HS-5 (cell line): ENCODE results near the gene MYO1C.
"Not testable (repeated sequence)": the region's sequence is repeated elsewhere in the genome, so short reads cannot be mapped to it uniquely, and the experiment has no call there.

ENCODE experiments used
- DNase-seq: peaks from one replicate; pipeline ENCODE4 v3.0.0-alpha.2; 2012; ENCODE audit warnings: low read depth

The MYO1C gene, protein sequence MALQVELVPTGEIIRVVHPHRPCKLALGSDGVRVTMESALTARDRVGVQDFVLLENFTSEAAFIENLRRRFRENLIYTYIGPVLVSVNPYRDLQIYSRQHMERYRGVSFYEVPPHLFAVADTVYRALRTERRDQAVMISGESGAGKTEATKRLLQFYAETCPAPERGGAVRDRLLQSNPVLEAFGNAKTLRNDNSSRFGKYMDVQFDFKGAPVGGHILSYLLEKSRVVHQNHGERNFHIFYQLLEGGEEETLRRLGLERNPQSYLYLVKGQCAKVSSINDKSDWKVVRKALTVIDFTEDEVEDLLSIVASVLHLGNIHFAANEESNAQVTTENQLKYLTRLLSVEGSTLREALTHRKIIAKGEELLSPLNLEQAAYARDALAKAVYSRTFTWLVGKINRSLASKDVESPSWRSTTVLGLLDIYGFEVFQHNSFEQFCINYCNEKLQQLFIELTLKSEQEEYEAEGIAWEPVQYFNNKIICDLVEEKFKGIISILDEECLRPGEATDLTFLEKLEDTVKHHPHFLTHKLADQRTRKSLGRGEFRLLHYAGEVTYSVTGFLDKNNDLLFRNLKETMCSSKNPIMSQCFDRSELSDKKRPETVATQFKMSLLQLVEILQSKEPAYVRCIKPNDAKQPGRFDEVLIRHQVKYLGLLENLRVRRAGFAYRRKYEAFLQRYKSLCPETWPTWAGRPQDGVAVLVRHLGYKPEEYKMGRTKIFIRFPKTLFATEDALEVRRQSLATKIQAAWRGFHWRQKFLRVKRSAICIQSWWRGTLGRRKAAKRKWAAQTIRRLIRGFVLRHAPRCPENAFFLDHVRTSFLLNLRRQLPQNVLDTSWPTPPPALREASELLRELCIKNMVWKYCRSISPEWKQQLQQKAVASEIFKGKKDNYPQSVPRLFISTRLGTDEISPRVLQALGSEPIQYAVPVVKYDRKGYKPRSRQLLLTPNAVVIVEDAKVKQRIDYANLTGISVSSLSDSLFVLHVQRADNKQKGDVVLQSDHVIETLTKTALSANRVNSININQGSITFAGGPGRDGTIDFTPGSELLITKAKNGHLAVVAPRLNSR

GRCh38 chr17:1492249-1493206 lies at the start of gene MYO1C:
TSS of gene MYO1C (minus strand) at chr17:1492686. CDS start at chr17:1492487, 199 bp downstream.
- DNase-seq, result no peak

DNA sequence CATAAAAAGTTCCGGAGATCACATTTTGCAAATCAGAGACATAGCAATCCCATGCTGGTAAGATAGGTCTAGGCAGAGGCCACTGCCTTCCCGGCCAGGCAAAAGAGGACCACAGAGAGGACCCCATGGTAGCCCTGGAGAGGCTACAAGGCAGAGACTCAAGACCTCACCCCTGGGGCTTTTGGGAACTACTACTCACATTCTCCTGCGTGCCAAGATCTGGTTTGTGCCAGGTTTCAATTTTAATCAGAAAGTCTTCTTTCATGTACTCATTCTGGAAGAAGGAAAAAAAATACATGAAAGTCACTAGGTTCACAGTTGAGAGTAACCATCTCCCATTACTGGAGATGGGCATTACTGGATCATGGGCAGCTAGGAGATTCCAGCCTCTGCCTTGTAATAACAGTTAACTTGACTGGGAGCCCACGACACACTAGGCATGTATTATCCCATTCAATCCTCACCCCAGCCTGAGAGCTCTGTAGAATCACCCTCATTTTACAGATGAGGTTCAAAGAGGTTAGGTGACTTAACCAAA lies 49.0 kb upstream of the MYO1C start:
- no peak for DNase-seq

DNA sequence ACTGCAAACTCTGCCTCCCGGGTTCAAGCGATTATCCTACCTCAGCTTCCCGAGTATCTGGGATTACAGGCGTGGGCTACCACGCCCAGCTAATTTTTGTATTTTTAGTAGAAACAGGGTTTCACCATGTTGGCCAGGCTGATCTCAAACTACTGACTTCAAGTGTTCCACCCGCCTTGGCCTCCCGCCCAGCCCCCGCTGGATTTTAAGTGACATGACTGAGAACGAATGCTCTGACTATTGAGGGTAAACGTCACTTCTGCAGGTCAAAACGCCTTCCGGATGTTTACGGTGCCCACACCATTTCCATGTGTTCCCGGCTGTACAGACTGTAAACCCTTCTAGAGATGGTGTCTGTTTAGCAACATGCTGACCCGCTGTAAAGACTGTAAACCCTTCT lies 47.3 kb upstream of the MYO1C start:
- no peak for DNase-seq

GRCh38 chr17:1535737-1536136 lies 43.3 kb upstream of the MYO1C start:
- DNase-seq, result no peak

GRCh38 chr17:1533661-1534325 lies 41.3 kb upstream of the MYO1C start:
- DNase-seq, result no peak

- no peak for DNase-seq
Measured at GRCh38 chr17:1532836-1533602, 40.5 kb upstream of the MYO1C start.

DNA sequence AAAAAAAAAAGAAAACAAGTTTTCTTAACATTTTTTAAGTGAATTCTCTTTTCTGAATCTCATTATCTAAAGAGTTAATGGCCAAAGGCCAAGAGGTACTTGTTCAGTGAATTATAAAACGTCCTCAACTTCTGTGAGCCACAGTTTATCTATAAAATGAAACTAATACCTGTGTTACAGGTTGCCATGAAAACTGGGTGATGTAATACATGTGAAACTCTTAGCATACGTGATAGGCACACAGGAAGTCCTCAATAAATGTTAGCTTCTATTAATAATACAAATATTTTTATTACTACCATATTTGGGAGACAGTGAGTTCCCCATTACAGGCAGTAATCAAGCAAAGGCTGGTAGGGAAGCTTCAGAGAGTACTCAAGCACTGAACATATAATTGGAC lies 37.4 kb upstream of the MYO1C start:
- DNase-seq, result no peak

DNA sequence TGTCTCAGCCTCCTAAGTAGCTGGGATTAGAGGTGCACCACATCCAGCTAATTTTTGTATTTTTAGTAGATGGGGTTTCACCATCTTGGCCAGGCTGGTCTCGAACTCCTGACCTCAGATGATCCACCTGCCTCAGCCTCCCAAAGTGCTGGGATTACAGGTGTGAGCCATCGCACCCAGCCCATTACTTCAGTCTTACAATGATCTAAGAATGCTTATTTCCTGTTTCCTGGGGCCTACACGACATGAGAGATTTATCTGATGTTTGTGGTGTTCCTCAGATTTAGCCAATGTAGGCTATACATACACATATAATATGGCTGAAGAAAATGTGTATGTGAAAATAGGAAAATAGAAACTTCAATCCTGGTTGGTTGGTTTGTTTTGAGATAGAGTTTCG lies 34.4 kb upstream of the MYO1C start:
- DNase-seq, result not testable (repeated sequence)

DNA sequence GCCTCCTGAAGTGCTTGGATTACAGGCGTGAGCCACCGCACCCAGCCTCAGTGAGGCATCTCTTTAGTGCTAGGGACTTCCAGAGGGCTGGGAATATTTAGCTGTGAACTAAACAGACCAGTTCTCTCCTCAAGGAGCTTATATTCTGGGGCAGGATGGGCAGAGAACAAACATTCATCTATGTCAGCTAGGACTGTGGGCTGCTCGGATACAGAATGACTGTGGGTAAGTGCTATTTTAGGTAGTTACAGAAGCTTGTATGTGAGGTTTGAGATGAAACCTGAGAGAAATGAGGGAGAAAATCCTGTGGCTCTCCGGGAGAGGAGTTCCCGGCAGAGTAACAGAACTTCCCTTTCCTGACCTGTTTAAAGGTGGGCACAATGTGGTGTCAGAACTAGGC lies 30.1 kb upstream of the MYO1C start:
- DNase-seq, result no peak

DNA sequence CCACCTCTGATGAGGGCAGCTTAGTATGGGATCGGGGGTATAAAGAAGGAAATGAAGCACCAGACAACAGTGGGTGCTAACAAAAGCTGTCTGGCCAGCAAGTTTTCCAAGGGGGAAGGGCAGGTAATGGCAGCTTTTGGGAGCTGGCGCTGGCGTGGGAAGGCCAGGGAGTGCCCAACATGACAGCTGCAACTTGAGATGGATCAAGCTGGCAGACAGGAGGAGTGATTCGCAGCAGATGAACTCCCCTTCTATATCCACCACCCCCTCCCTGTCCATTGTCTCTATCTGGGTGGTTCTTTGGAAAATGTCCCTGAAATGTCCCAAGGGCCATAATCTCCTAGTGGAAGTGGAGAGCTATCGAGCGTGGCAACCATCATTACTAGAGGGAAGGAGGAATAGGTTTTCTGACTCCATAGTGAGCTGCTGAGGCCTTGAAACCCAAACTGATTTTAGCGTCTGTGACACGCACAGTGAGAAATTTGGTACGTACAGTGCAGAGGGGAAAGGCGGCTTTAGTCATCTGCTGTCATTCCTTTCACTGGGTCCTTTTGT lies 28.7 kb upstream of the MYO1C start:
- no peak for DNase-seq

DNA sequence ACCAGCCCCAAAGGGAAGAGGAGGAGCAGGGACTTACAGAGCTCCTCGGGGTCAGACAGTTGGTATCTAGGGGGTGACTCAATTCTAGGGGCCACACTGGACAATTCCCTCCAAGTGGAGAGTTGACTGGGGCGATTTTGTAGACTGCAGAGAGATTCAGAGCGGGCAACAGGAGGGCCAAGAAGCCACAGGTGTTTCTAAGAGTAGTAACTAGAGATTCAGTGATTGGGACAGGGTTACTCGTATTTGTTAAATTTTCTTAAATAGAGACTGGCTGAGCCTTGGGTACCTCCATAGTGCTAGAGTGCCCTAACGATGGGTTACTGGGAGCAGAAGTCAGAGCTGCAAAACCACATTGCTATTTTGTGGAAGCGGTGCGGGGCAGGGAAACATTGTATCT lies 27.2 kb upstream of the MYO1C start:
- DNase-seq, result no peak

DNA sequence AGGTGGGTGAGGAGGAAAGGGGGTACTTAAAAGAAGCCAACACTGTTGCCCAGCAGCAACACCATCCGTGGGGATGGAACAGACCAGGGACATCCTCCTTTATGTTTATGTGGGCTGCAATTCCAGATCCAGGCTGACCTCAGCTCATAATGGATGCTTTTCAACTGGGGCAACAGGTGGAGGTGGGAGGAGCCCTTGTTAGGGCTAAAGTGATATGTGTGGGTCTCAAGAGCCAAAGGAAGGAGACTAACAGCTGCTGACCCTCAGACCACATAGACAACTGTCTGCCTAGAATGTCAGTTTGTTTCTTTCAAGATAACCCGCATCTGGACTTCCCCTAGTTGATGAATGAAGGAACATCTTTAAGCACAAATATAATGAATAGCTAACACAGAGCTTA lies 25.9 kb upstream of the MYO1C start:
- DNase-seq, result no peak

DNA sequence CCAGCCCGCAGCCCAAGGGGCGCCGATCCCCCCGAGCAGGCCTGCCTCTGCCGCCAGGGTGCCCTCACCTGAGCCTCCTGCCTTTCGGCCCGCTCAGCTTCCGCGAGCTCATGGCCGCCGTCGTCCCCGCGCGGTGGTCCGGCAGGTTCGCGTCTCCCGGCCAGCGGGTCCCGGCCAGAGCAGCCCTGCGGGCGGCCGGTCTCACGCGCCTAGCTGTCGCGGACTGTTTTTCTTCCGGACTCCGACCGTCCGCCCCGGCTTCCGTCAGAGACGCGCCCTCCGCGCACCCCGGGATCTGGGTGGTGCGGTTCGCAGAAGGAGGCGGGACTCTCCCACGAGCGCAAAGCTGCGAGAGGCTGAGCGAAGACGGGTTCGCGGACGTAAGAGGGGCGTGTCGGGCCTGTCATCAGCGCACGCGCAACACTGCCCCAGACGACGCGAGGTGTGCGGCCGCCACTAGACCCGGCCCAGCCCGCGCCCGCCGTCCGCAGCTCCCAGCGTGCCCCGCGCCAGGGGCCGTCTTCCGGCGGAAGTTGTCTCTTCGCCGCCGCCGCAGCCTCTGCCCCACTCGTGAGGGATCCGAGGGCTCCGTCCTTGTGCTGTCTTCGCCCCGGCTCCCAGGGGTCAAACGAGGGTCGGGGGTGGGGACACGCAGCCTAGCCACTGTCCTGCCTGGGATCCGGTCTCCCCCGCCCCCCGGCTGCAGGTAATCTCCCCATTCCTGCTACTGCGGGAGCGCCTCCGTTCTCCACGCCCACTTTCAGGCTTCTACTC lies 24.1 kb upstream of the MYO1C start, which contains the start of gene INPP5K:
Gene INPP5K, minus strand, starts transcription at position 225 of the 774 bp plus-strand sequence. Its CDS starts 113 bp downstream, at position 112.
- peak; percentile 82 for DNase-seq

GRCh38 chr17:1515640-1516387 lies 23.3 kb upstream of the MYO1C start:
- peak; percentile 60 for DNase-seq

GRCh38 chr17:1512351-1512750 lies 19.9 kb upstream of the MYO1C start:
- no peak for DNase-seq

DNA sequence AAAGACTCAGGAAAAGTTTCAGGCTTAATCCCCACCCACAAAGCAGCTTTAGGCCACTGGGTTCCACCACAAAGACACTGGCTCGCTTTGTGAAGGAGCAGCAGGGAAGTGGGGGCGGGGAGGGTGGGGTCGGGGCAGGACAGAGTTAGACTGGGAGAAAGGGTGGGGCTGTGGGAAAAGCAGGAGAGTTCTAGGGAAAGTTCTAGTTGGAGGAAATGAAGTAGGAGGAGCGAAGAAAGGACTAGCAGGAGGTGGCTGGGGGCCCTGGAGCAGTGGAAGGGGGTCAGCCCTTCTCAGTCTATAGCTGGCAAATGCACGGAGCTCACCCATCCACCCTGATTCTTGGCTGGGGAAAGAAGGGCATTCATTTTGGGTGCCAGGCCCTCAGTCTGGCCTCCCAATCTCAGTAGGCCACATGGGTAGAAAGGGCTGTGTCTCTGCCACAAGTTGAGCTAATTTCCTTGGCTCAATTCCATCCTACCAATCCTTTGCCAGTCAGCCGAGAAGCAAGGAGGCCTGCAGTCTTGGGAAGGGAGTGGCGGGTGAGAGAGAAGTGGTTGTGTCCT lies 19.4 kb upstream of the MYO1C start:
- no peak for DNase-seq

DNA sequence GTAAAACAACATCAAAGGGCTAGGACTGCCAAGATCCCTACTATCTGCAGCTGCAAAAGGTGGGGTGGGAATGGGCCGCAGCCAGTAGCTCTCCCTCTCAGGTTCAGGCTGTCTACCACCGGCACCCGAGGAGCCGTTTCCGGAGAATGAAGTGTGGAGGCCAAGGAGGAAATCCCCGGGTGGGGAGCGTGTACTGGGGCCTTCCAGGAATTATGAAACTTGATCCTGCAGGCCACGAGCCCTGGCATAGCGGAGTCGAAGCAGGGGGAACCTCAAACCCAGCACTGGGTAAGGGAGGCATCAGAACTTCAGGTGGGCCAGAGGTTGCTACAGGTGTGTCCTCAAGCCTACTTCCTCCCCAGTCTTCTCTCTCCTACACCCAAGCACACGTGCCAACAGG lies 18.8 kb upstream of the MYO1C start:
- no peak for DNase-seq
